Esophagus muscularis mucosa (tissue), 4 donors: ENCODE data around the gene LHPP.

Source experiments
- CTCF ChIP-seq, 3 experiments: fragments of 200-600 bp in 2 of 3; fragments of 450-650 bp in 1 of 3; sonication (generic) in 2 of 3; IDR thresholded peaks; one replicate each; pipeline ENCODE4 v1.5.1; 2017 to 2019; ENCODE audit warnings: antibody characterized with exemption in 3 of 3, mild to moderate bottlenecking in 2 of 3, moderate library complexity in 1 of 3
- EP300 ChIP-seq: sonication (generic); formaldehyde crosslinking; IDR thresholded peaks from one replicate; pipeline ENCODE4 v1.6.1; 2017; ENCODE audit warnings: antibody characterized with exemption
- POLR2AphosphoS5 ChIP-seq, 2 donors: sonication (generic); formaldehyde crosslinking; IDR thresholded peaks; one replicate each; pipeline ENCODE4 v1.6.1; 2017; ENCODE audit warnings: antibody characterized with exemption in 2 of 2

- TF ChIP-seq CTCF (IDR thresholded peaks at IDR 0.05) (no peak), POLR2AphosphoS5 (IDR thresholded peaks at IDR 0.05) (no peak), EP300 (no peak)
These were observed 111.1 kb downstream of the LHPP start for GRCh38 chr10:124572751-124573150.
